NAMALWA (cell line): Measurements from ENCODE around the gene KLHL26.
"Not testable (repeated sequence)": the region's sequence is repeated elsewhere in the genome, so short reads cannot be mapped to it uniquely, and the experiment has no call there.

Experiments used
- DNase-seq: peaks from one replicate; pipeline ENCODE4 v3.0.0-alpha.2; 2015; ENCODE audit warnings: low spot score

The KLHL26 gene

GRCh38 chr19:18665771-18666202 is 29.0 kb downstream of the KLHL26 start:
- no peak for DNase-seq

- DNase-seq: no peak
Observed at GRCh38 chr19:18666317-18666716, 29.5 kb downstream of the KLHL26 start.

GRCh38 chr19:18666784-18667183 is 30.0 kb downstream of the KLHL26 start:
- no peak for DNase-seq

GRCh38 chr19:18667531-18668251 is 30.9 kb downstream of the KLHL26 start:
- no peak for DNase-seq

- DNase-seq: no peak
Observed at GRCh38 chr19:18668252-18668631, 31.4 kb downstream of the KLHL26 start.

GRCh38 chr19:18668744-18669523 is 32.1 kb downstream of the KLHL26 start:
- DNase-seq: no peak

GRCh38 chr19:18669524-18669817 is 32.6 kb downstream of the KLHL26 start:
- no peak for DNase-seq

- DNase-seq: no peak
Observed at GRCh38 chr19:18669883-18670282, 33.1 kb downstream of the KLHL26 start.

- no peak for DNase-seq
Observed at GRCh38 chr19:18670312-18670711, 33.5 kb downstream of the KLHL26 start.

- no peak for DNase-seq
Observed at GRCh38 chr19:18671303-18672043, 34.6 kb downstream of the KLHL26 start.

- DNase-seq: no peak
Observed at GRCh38 chr19:18672044-18672451, 35.2 kb downstream of the KLHL26 start.

- DNase-seq: no peak
Observed at GRCh38 chr19:18672606-18673337, 35.9 kb downstream of the KLHL26 start.

GRCh38 chr19:18674616-18675015 is 37.8 kb downstream of the KLHL26 start:
- DNase-seq: no peak

- DNase-seq: peak; percentile 55
Observed at GRCh38 chr19:18675779-18676178, 39.0 kb downstream of the KLHL26 start.

- no peak for DNase-seq
Observed at GRCh38 chr19:18676692-18677091, 39.9 kb downstream of the KLHL26 start.

- no peak for DNase-seq
Observed at GRCh38 chr19:18677156-18677555, 40.3 kb downstream of the KLHL26 start.

GRCh38 chr19:18680148-18680547 is 43.3 kb downstream of the KLHL26 start:
- not testable (repeated sequence) for DNase-seq

- DNase-seq: no peak
Observed at GRCh38 chr19:18682807-18683108, 45.9 kb downstream of the KLHL26 start.

- peak; percentile 92 for DNase-seq
Observed at GRCh38 chr19:18683109-18683957, 46.5 kb downstream of the KLHL26 start, which contains the start of gene CRTC1. CRTC1 (plus strand) TSS chr19:18683680; CDS start chr19:18683703, 23 bp downstream.

GRCh38 chr19:18683958-18684641 is 47.3 kb downstream of the KLHL26 start:
- peak; percentile 24 for DNase-seq

- no peak for DNase-seq
Observed at GRCh38 chr19:18684642-18684993, 47.8 kb downstream of the KLHL26 start.
